ENCODE data around the gene FSTL4.
A peak's percentile ranks its signal among the peaks of the same experiment; 100 is the strongest.

Gene FSTL4

GRCh38 chr5:133222521-133222920 lies 389.8 kb downstream of the FSTL4 start:
- no peak for DNase-seq (ENCODE audit: low spot score)

GRCh38 chr5:133222040-133222439 lies 390.3 kb downstream of the FSTL4 start:
- no peak for DNase-seq (ENCODE audit: low spot score)

GRCh38 chr5:133220851-133221674 lies 391.3 kb downstream of the FSTL4 start:
- peak; percentile 84 for DNase-seq (ENCODE audit: low spot score)

GRCh38 chr5:133219296-133219695 lies 393.0 kb downstream of the FSTL4 start:
- DNase-seq (ENCODE audit: low spot score), result no peak

GRCh38 chr5:133216138-133216537 lies 396.2 kb downstream of the FSTL4 start:
- DNase-seq (ENCODE audit: low spot score), result peak; percentile 17

- DNase-seq (ENCODE audit: low spot score), result no peak
Measured at GRCh38 chr5:133214153-133214820, 398.1 kb downstream of the FSTL4 start.

GRCh38 chr5:133205649-133206048 lies 406.7 kb downstream of the FSTL4 start:
- no peak for DNase-seq (ENCODE audit: low spot score)

- DNase-seq (ENCODE audit: low spot score), result no peak
Measured at GRCh38 chr5:133205204-133205603, 407.1 kb downstream of the FSTL4 start.

- DNase-seq (ENCODE audit: low spot score), result no peak
Measured at GRCh38 chr5:133203317-133204305, 408.7 kb downstream of the FSTL4 start.

GRCh38 chr5:133202066-133202665 lies 410.2 kb downstream of the FSTL4 start:
- no peak for DNase-seq (ENCODE audit: low spot score)

- no peak for DNase-seq (ENCODE audit: low spot score)
Measured at GRCh38 chr5:133201310-133201709, 411.0 kb downstream of the FSTL4 start.

- DNase-seq (ENCODE audit: low spot score), result no peak
Measured at GRCh38 chr5:133200256-133200655, 412.1 kb downstream of the FSTL4 start.

GRCh38 chr5:133199417-133200178 lies 412.7 kb downstream of the FSTL4 start:
- DNase-seq (ENCODE audit: low spot score), result no peak

- DNase-seq (ENCODE audit: low spot score), result no peak
Measured at GRCh38 chr5:133198511-133198910, 413.8 kb downstream of the FSTL4 start.

GRCh38 chr5:133196441-133197085 lies 415.8 kb downstream of the FSTL4 start:
- DNase-seq (ENCODE audit: low spot score), result no peak

- DNase-seq (ENCODE audit: low spot score), result no peak
Measured at GRCh38 chr5:133195250-133195649, 417.1 kb downstream of the FSTL4 start.

GRCh38 chr5:133193794-133194193 lies 418.5 kb downstream of the FSTL4 start:
- DNase-seq (ENCODE audit: low spot score), result no peak

- no peak for DNase-seq (ENCODE audit: low spot score)
Measured at GRCh38 chr5:133192716-133193115, 419.6 kb downstream of the FSTL4 start.

- DNase-seq (ENCODE audit: low spot score), result no peak
Measured at GRCh38 chr5:133189881-133190280, 422.5 kb downstream of the FSTL4 start.

GRCh38 chr5:133179405-133179804 lies 432.9 kb downstream of the FSTL4 start:
- no peak for DNase-seq (ENCODE audit: low spot score)
